CD14-positive monocyte (primary cell): ENCODE data around the gene ZBTB5. TPM values are rescaled to one million over a fixed set of nuclear protein-coding genes. Genes with fewer than 3 reads are reported as not detected.

ENCODE experiments used
- DNase-seq, 3 donors: peaks; one replicate each; pipeline ENCODE4 v3.0.0-alpha.2; 2011 to 2022
- H2AFZ ChIP-seq: 2 replicates; pipeline ENCODE4 v1.6.0; 2012; ENCODE audit warnings: mild to moderate bottlenecking, low read depth, low read length, inconsistent platforms; ENCODE audit not compliant: insufficient read depth, poor library complexity, severe bottlenecking
- H3K27ac ChIP-seq, 2 donors: 1 replicate in 1 of 2; 2 replicates in 1 of 2; pipeline ENCODE4 v1.5.1; 2012 to 2013; ENCODE audit warnings: low read length in 2 of 2, control low read depth in 1 of 2, inconsistent platforms in 1 of 2, low read depth in 1 of 2, mild to moderate bottlenecking in 1 of 2
- H3K27me3 ChIP-seq, 2 donors: one replicate each; pipeline versions ENCODE4 v1.6.0 to v1.6.1; 2011 to 2013; ENCODE audit warnings: low read length in 2 of 2; ENCODE audit not compliant: control insufficient read depth in 2 of 2, insufficient read depth in 2 of 2
- H3K36me3 ChIP-seq, 2 donors: replicated peaks in 1 of 2; 1 replicate in 1 of 2; 2 replicates in 1 of 2; pipeline versions ENCODE4 v1.5.1 to v1.6.1; 2012 to 2013; ENCODE audit warnings: low read length in 2 of 2, control low read depth in 1 of 2, inconsistent platforms in 1 of 2, mild to moderate bottlenecking in 1 of 2; ENCODE audit not compliant: insufficient read depth in 2 of 2, control insufficient read depth in 1 of 2
- H3K4me1 ChIP-seq, 2 donors: 1 replicate in 1 of 2; 2 replicates in 1 of 2; pipeline versions ENCODE4 v1.5.1 to v1.6.1; 2012 to 2013; ENCODE audit warnings: low read length in 2 of 2, control low read depth in 1 of 2, inconsistent platforms in 1 of 2, mild to moderate bottlenecking in 1 of 2, moderate library complexity in 1 of 2; ENCODE audit not compliant: insufficient read depth in 2 of 2, control insufficient read depth in 1 of 2
- H3K4me2 ChIP-seq: replicated peaks from 2 replicates; pipeline ENCODE3; 2012; ENCODE audit warnings: low read length, moderate library complexity, mild to moderate bottlenecking; ENCODE audit not compliant: poor library complexity, severe bottlenecking; ENCODE audit errors: extremely low read depth
- H3K4me3 ChIP-seq, 3 experiments: fragments of 200-600 bp in 1 of 3; sonication (generic) in 1 of 3; replicated peaks in 1 of 3; 1 replicate in 2 of 3; 2 replicates in 1 of 3; pipeline ENCODE4 v1.5.1; 2011 to 2013; ENCODE audit warnings: low read length in 3 of 3, mild to moderate bottlenecking in 3 of 3, control low read depth in 2 of 3, low read depth in 2 of 3, inconsistent platforms in 1 of 3, moderate library complexity in 1 of 3
- H3K79me2 ChIP-seq: 2 replicates; pipeline ENCODE4 v1.6.0; 2012; ENCODE audit warnings: mild to moderate bottlenecking, control low read depth, inconsistent platforms, low read length, moderate library complexity; ENCODE audit not compliant: insufficient read depth
- H3K9ac ChIP-seq: 2 replicates; pipeline ENCODE4 v1.6.0; 2017; ENCODE audit warnings: low read length, mild to moderate bottlenecking; ENCODE audit not compliant: insufficient read depth, poor library complexity, severe bottlenecking
- H3K9me3 ChIP-seq, 2 donors: replicated peaks in 1 of 2; 1 replicate in 1 of 2; 2 replicates in 1 of 2; pipeline versions ENCODE4 v1.5.1 to v1.6.1; 2012 to 2013; ENCODE audit warnings: low read length in 2 of 2, control low read depth in 1 of 2; ENCODE audit not compliant: control insufficient read depth in 1 of 2, insufficient read depth in 1 of 2
- H4K20me1 ChIP-seq: 2 replicates; pipeline ENCODE4 v1.6.0; 2012; ENCODE audit warnings: mild to moderate bottlenecking, low read length, control low read depth, moderate library complexity; ENCODE audit not compliant: insufficient read depth
- H3K27ac Mint-ChIP-seq, 7 donors: one replicate each; pipeline ENCODE4 v1.8.0; 2020; ENCODE audit warnings: mild to moderate bottlenecking in 7 of 7, mixed read lengths in 7 of 7, moderate library complexity in 6 of 7, inconsistent platforms in 2 of 7
- H3K27me3 Mint-ChIP-seq, 3 donors: one replicate each; pipeline ENCODE4 v1.8.0; 2021 to 2022; ENCODE audit warnings: low read depth in 3 of 3, mild to moderate bottlenecking in 3 of 3, mixed read lengths in 3 of 3, moderate library complexity in 3 of 3, inconsistent platforms in 1 of 3
- H3K36me3 Mint-ChIP-seq, 2 donors: one replicate each; pipeline ENCODE4 v1.8.0; 2020; ENCODE audit warnings: mixed read lengths in 2 of 2, inconsistent platforms in 1 of 2, mild to moderate bottlenecking in 1 of 2
- H3K4me1 Mint-ChIP-seq: one replicate; pipeline ENCODE4 v1.8.0; 2020; ENCODE audit warnings: mild to moderate bottlenecking, mixed read lengths
- H3K4me3 Mint-ChIP-seq, 2 donors: one replicate each; pipeline ENCODE4 v1.8.0; 2020; ENCODE audit warnings: mild to moderate bottlenecking in 2 of 2, mixed read lengths in 2 of 2, moderate library complexity in 1 of 2
- H3K9me3 Mint-ChIP-seq, 7 donors: one replicate each; pipeline ENCODE4 v1.8.0; 2020 to 2022; ENCODE audit warnings: mixed read lengths in 7 of 7, mild to moderate bottlenecking in 6 of 7, moderate library complexity in 6 of 7, inconsistent platforms in 2 of 7
- WGBS: methylation state at CpG from one replicate; pipeline ENCODE4 v1.1.5; 2013; ENCODE audit warnings: missing lambda C conversion rate; ENCODE audit not compliant: insufficient coverage; 5-methylcytosine and 5-hydroxymethylcytosine counted together
- intact Hi-C, 2 donors: fragments of 100-400 bp; cut with micrococcal nuclease; formaldehyde crosslinking; loops; one replicate each; pipeline versions ENCODE4 v1.15.0 to v1.15.1; 2023
- polyA plus RNA-seq, 3 donors: library from polyadenylated mRNA; depleted of rRNA in 1 of 3; unstranded in 2 of 3; stranded (reverse) in 1 of 3; fragments of 300-500 nt in 2 of 3; fragments of >200 nt in 1 of 3; fragmentation: Illumina TruSeq in 2 of 3; gene quantifications; 1 replicate in 2 of 3; 2 replicates in 1 of 3; pipeline ENCODE4 v1.2.3, GENCODE V29; 2012 to 2021
- TF ChIP-seq, protein P1 (sequence below): fragments of 200-600 bp; IDR thresholded peaks from one replicate; pipeline ENCODE4 v1.8.0; 2022; ENCODE audit warnings: antibody characterized with exemption, mild to moderate bottlenecking

The ZBTB5 gene
- polyA plus RNA-seq, 3 donors = 0.58 to 6.4 (median 1.4) TPM

DNA sequence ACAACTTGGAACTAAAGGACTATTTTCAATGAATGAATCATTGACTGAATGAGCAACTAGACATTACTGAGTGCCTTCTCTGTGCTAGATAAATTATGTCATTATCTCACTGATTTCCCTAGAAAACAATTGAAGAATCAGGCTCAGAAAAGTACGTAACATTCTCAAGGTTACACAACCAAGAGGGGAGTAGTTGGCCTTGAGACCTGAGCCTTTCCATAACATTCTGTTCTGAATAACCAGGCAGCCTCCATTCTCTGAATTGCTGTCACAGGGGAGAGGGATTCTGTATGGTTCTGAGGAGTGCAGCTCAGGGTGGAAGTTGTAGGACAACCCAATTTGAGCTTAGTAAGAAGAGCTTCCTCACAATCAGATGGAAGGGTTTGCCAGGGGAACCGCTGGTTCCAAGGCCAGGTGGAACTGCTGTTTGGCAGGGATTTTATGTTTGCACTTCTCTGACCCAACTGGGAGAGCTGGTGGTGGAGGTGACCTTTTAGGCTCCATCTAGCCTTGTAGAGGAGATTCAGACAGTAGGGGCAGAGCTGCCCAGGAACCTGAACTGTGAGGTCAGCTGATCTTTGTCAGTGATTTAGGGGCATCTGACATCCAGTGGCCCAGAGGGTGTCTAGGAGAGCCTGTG is 36.8 kb upstream of the ZBTB5 start:
- no peaks in the 10 kb centered on the region for H3K9me3 Mint-ChIP-seq
- WGBS = 88% methylated on average over 1 of the region's 2 CpGs
- no peaks in the 10 kb centered on the region for H4K20me1 ChIP-seq
- TF ChIP-seq, protein P1, sequence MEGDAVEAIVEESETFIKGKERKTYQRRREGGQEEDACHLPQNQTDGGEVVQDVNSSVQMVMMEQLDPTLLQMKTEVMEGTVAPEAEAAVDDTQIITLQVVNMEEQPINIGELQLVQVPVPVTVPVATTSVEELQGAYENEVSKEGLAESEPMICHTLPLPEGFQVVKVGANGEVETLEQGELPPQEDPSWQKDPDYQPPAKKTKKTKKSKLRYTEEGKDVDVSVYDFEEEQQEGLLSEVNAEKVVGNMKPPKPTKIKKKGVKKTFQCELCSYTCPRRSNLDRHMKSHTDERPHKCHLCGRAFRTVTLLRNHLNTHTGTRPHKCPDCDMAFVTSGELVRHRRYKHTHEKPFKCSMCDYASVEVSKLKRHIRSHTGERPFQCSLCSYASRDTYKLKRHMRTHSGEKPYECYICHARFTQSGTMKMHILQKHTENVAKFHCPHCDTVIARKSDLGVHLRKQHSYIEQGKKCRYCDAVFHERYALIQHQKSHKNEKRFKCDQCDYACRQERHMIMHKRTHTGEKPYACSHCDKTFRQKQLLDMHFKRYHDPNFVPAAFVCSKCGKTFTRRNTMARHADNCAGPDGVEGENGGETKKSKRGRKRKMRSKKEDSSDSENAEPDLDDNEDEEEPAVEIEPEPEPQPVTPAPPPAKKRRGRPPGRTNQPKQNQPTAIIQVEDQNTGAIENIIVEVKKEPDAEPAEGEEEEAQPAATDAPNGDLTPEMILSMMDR = no peak
- no peaks in the 10 kb centered on the region for H3K79me2 ChIP-seq
- no peak overlapping the region for H3K4me2 ChIP-seq
- no peak overlapping the region for H2AFZ ChIP-seq
- H3K4me3 ChIP-seq = no peak overlapping the region
- H3K27me3 Mint-ChIP-seq = peaks cover 0 to 2% (median 0%) of the 10 kb centered on the region in 3 donors
- no peak overlapping the region for H3K9ac ChIP-seq
- H3K9me3 ChIP-seq = no peaks in the 10 kb centered on the region
- H3K4me1 ChIP-seq = no peaks in the 10 kb centered on the region
- H3K4me1 Mint-ChIP-seq = peaks cover 3% of the 10 kb centered on the region
- H3K27ac ChIP-seq = no peak overlapping the region
- DNase-seq = no peak
- intact Hi-C loops = no loop called here
- H3K27me3 ChIP-seq = no peaks in the 10 kb centered on the region
- H3K36me3 Mint-ChIP-seq = peaks cover 57% of the 10 kb centered on the region in 2 donors
- H3K4me3 Mint-ChIP-seq = no peak overlapping the region
- H3K36me3 ChIP-seq = peaks cover 37 to 70% of the 10 kb centered on the region in 2 donors
- H3K27ac Mint-ChIP-seq = peak overlapping the region in 3 of 7 donors; percentile 10 to 62 (median 10)

DNA sequence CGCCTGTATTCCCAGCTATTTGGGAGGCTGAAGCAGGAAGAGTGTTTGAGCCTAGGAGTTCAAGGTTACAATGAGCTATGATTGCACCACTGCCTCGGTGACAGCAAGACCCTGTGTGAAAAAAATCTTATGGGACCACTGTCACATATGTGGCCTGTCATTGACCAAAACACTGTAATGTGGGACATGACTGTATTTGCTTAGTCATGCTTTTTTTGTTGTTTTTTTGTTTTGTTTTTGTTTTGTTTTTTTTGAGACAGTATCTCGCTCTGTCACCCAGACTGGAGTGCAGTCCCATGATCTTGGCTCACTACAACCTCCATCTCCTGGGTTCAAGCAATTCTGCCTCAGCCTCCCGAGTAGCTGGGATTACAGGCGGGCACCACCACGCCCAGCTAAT is 34.0 kb upstream of the ZBTB5 start:
- peak overlapping the region in 2 of 7 donors; percentile 38 to 61 for H3K27ac Mint-ChIP-seq

More for the DNA sequence above, 34.0 kb upstream of the ZBTB5 start:
- Mint-ChIP-seq H3K27me3 (peaks cover 0 to 2% (median 0%) of the 10 kb centered on the region in 3 donors), H3K4me1 (peaks cover 3% of the 10 kb centered on the region), H3K36me3 (peaks cover 72 to 74% of the 10 kb centered on the region in 2 donors), H3K9me3 (no peaks in the 10 kb centered on the region), H3K4me3 (no peak overlapping the region)
- H3K36me3 ChIP-seq = peaks cover 51 to 89% of the 10 kb centered on the region in 2 donors
- H4K20me1 ChIP-seq = no peaks in the 10 kb centered on the region
- no peak overlapping the region for H3K27ac ChIP-seq
- TF ChIP-seq, protein P1 = no peak
- no peaks in the 10 kb centered on the region for H3K4me1 ChIP-seq
- no peak for DNase-seq
- H3K27me3 ChIP-seq = no peaks in the 10 kb centered on the region
- no peak overlapping the region for H3K9ac ChIP-seq
- H3K4me2 ChIP-seq = no peak overlapping the region
- no peak overlapping the region for H2AFZ ChIP-seq
- WGBS = 100% methylated on average over 3 of the region's 6 CpGs
- no peak overlapping the region for H3K4me3 ChIP-seq
- intact Hi-C loops = no loop called here
- H3K9me3 ChIP-seq = no peaks in the 10 kb centered on the region
- no peaks in the 10 kb centered on the region for H3K79me2 ChIP-seq
